H9 (cell line): ENCODE results near the gene TRIM9. TPM values are rescaled to one million over a fixed set of nuclear protein-coding genes. Genes with fewer than 3 reads are reported as not detected.

Source experiments
- DNase-seq: peaks from one replicate; pipeline ENCODE4 v3.0.0-alpha.2; 2017
- H2AFZ ChIP-seq: one replicate; pipeline ENCODE4 v1.6.1; 2013; ENCODE audit warnings: mild to moderate bottlenecking, low read length, control low read depth, moderate library complexity
- H2AK5ac ChIP-seq: 2 replicates; pipeline ENCODE4 v1.6.1; 2013; ENCODE audit warnings: low read length, control low read depth, mixed read lengths; ENCODE audit not compliant: insufficient read length
- H2BK120ac ChIP-seq: one replicate; pipeline ENCODE4 v1.6.1; 2013; ENCODE audit warnings: low read depth, mild to moderate bottlenecking, low read length, control low read depth, inconsistent platforms; ENCODE audit not compliant: poor library complexity, severe bottlenecking
- H2BK12ac ChIP-seq: 2 replicates; pipeline ENCODE4 v1.6.1; 2013; ENCODE audit warnings: low read length, control low read depth, mixed read lengths, low read depth; ENCODE audit not compliant: insufficient read length
- H2BK15ac ChIP-seq: 2 replicates; pipeline ENCODE4 v1.6.1; 2013; ENCODE audit warnings: low read depth, low read length, control low read depth
- H2BK20ac ChIP-seq: one replicate; pipeline ENCODE4 v1.6.1; 2013; ENCODE audit warnings: low read depth, mild to moderate bottlenecking, low read length, control low read depth, inconsistent platforms; ENCODE audit not compliant: poor library complexity, severe bottlenecking
- H2BK5ac ChIP-seq: 2 replicates; pipeline ENCODE4 v1.6.1; 2013; ENCODE audit warnings: low read length, control low read depth, mixed read lengths; ENCODE audit not compliant: insufficient read length
- H3K14ac ChIP-seq: 2 replicates; pipeline ENCODE4 v1.6.1; 2013; ENCODE audit warnings: low read length, control low read depth; ENCODE audit not compliant: insufficient read depth
- H3K18ac ChIP-seq: 2 replicates; pipeline ENCODE4 v1.6.1; 2013; ENCODE audit warnings: low read depth, mild to moderate bottlenecking, mixed read lengths, low read length, control low read depth; ENCODE audit not compliant: insufficient read length
- H3K23ac ChIP-seq: 2 replicates; pipeline ENCODE4 v1.6.1; 2013; ENCODE audit warnings: low read length, control low read depth, mixed read lengths, low read depth; ENCODE audit not compliant: insufficient read length
- H3K23me2 ChIP-seq: 2 replicates; pipeline ENCODE4 v1.6.1; 2013; ENCODE audit warnings: low read depth, mild to moderate bottlenecking, mixed read lengths, low read length, control low read depth; ENCODE audit not compliant: insufficient read length, poor library complexity, severe bottlenecking
- H3K27ac ChIP-seq: 2 replicates; pipeline ENCODE4 v1.5.1; 2013; ENCODE audit warnings: low read length, control low read depth, mixed read lengths, low read depth; ENCODE audit not compliant: insufficient read length
- H3K27me3 ChIP-seq: 2 replicates; pipeline ENCODE4 v1.6.1; 2013; ENCODE audit warnings: low read length, control low read depth, inconsistent platforms; ENCODE audit not compliant: insufficient read depth
- H3K4ac ChIP-seq: 2 replicates; pipeline ENCODE4 v1.6.1; 2013; ENCODE audit warnings: low read depth, mild to moderate bottlenecking, control low read depth, inconsistent platforms, low read length, moderate library complexity
- H3K4me1 ChIP-seq: 2 replicates; pipeline ENCODE4 v1.6.1; 2013; ENCODE audit warnings: low read length, control low read depth, inconsistent platforms; ENCODE audit not compliant: insufficient read depth
- H3K4me2 ChIP-seq: 2 replicates; pipeline ENCODE4 v1.6.1; 2013; ENCODE audit warnings: low read length, control low read depth, mixed read lengths; ENCODE audit not compliant: insufficient read length, insufficient read depth
- H3K56ac ChIP-seq: 2 replicates; pipeline ENCODE4 v1.6.1; 2013; ENCODE audit warnings: low read depth, mild to moderate bottlenecking, mixed read lengths, low read length, control low read depth; ENCODE audit not compliant: insufficient read length
- H3K79me1 ChIP-seq: 2 replicates; pipeline ENCODE4 v1.6.1; 2013; ENCODE audit warnings: low read depth, mild to moderate bottlenecking, moderate library complexity, low read length, control low read depth, inconsistent platforms; ENCODE audit not compliant: insufficient read depth, poor library complexity, severe bottlenecking
- H3K79me2 ChIP-seq: 2 replicates; pipeline ENCODE4 v1.6.1; 2013; ENCODE audit warnings: low read length, control low read depth, inconsistent platforms; ENCODE audit not compliant: insufficient read depth
- H3K9ac ChIP-seq: 2 replicates; pipeline ENCODE4 v1.6.1; 2013; ENCODE audit warnings: low read length, control low read depth, mixed read lengths; ENCODE audit not compliant: insufficient read length; ENCODE audit errors: extremely low read depth
- H3K9me3 ChIP-seq: one replicate; pipeline ENCODE4 v1.6.1; 2013; ENCODE audit warnings: low read depth, low read length, inconsistent platforms; ENCODE audit not compliant: control insufficient read depth
- H3T11ph ChIP-seq: one replicate; pipeline ENCODE4 v1.6.1; 2013; ENCODE audit warnings: mild to moderate bottlenecking, low read length, control low read depth, inconsistent platforms
- H4K20me1 ChIP-seq: one replicate; pipeline ENCODE4 v1.6.1; 2013; ENCODE audit not compliant: control insufficient read depth, insufficient read length, insufficient read depth
- H4K5ac ChIP-seq: 2 replicates; pipeline ENCODE4 v1.6.1; 2013; ENCODE audit warnings: low read depth, mild to moderate bottlenecking, mixed read lengths, low read length, control low read depth; ENCODE audit not compliant: insufficient read length
- H4K8ac ChIP-seq: replicated peaks from 2 replicates; pipeline ENCODE4 v1.6.1; 2013; ENCODE audit warnings: low read length, control low read depth, mixed read lengths, low read depth; ENCODE audit not compliant: insufficient read length
- H4K91ac ChIP-seq: 2 replicates; pipeline ENCODE4 v1.6.1; 2013; ENCODE audit warnings: low read depth, mild to moderate bottlenecking, moderate library complexity, mixed read lengths, low read length, control low read depth; ENCODE audit not compliant: insufficient read length
- H3K27ac Mint-ChIP-seq, 3 experiments: 2 replicates in 2 of 3; 3 replicates in 1 of 3; pipeline ENCODE4 v1.8.0; 2020 to 2021; ENCODE audit warnings: mixed read lengths in 3 of 3, mild to moderate bottlenecking in 1 of 3, moderate library complexity in 1 of 3
- H3K27me3 Mint-ChIP-seq: 2 replicates; pipeline ENCODE4 v1.8.0; 2021; ENCODE audit warnings: low read depth, mild to moderate bottlenecking, moderate library complexity, mixed read lengths
- H3K36me3 Mint-ChIP-seq, 3 experiments: 2 replicates in 2 of 3; 3 replicates in 1 of 3; pipeline ENCODE4 v1.8.0; 2020 to 2021; ENCODE audit warnings: low read depth in 3 of 3, mixed read lengths in 3 of 3; ENCODE audit not compliant: insufficient read depth in 1 of 3
- H3K4me1 Mint-ChIP-seq, 2 experiments: 2 replicates each; pipeline ENCODE4 v1.8.0; 2020; ENCODE audit warnings: mixed read lengths in 2 of 2
- H3K4me3 Mint-ChIP-seq, 2 experiments: 2 replicates in 1 of 2; 3 replicates in 1 of 2; pipeline ENCODE4 v1.8.0; 2020 to 2021; ENCODE audit warnings: mild to moderate bottlenecking in 2 of 2, mixed read lengths in 2 of 2, moderate library complexity in 1 of 2
- H3K9me3 Mint-ChIP-seq, 2 experiments: 2 replicates in 1 of 2; 3 replicates in 1 of 2; pipeline ENCODE4 v1.8.0; 2020; ENCODE audit warnings: mild to moderate bottlenecking in 2 of 2, mixed read lengths in 2 of 2, moderate library complexity in 1 of 2
- CTCF ChIP-seq: fragments of 200-600 bp; sonication (generic); conservative IDR thresholded peaks from 3 replicates; pipeline ENCODE4 v1.8.0; 2021; ENCODE audit warnings: antibody characterized with exemption, mild to moderate bottlenecking
- WGBS: extraction: QIAGEN DNeasy Blood & Tissue Kit; methylation state at CpG from one replicate; pipeline ENCODE4 v1.1.7; 2013; ENCODE audit warnings: missing lambda C conversion rate, low lambda C conversion rate, mixed read lengths; ENCODE audit not compliant: insufficient read length; ENCODE audit errors: extremely low coverage; 5-methylcytosine and 5-hydroxymethylcytosine counted together
- total RNA-seq: library from RNA; stranded (reverse); gene quantifications from 2 replicates; pipeline ENCODE4 v1.2.1, GENCODE V29; 2021

TRIM9 gene
- total RNA-seq, 1 experiment from 2014 or later: 0.98 TPM

DNA sequence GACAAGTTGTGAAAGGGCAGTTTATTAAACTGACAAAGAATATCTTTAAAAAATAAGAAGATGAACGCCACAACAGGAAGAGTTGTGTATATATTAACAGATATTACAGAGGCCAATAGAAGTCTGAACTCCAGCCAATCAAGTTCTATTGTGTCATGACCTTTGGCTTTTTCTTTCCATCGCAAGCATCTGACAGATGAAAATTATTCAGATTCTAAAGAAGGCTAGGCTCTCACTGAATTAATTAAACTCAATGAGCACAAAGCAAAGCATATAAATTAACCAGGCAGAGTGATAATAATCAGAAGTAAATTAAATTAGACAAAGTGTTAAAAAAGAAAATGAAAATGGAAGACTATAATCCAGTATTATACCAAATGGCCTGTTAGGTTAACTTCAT, 88.6 kb downstream of the TRIM9 start:
- Histone ChIP-seq H3K56ac (no peak overlapping the region), H3K4ac (no peak overlapping the region), H4K5ac (no peak overlapping the region), H2AFZ (no peak overlapping the region), H3K4me1 (no peaks in the 10 kb centered on the region), H2BK12ac (no peak overlapping the region), H3K14ac (no peak overlapping the region), H3K27me3 (no peaks in the 10 kb centered on the region), H4K8ac (no peak overlapping the region), H2BK15ac (no peak overlapping the region), H3K9ac (no peak overlapping the region), H3K9me3 (no peaks in the 10 kb centered on the region), H3K23me2 (no peaks in the 10 kb centered on the region), H3T11ph (no peak overlapping the region), H3K4me2 (no peak overlapping the region), H2BK5ac (no peak overlapping the region), H3K27ac (no peak overlapping the region), H2BK20ac (no peak overlapping the region), H3K18ac (no peak overlapping the region), H3K23ac (no peak overlapping the region), H2AK5ac (no peak overlapping the region), H3K79me1 (no peaks in the 10 kb centered on the region), H4K20me1 (no peaks in the 10 kb centered on the region), H3K79me2 (no peaks in the 10 kb centered on the region), H4K91ac (no peak overlapping the region), H2BK120ac (no peak overlapping the region)
- DNase-seq: no peak
- no peaks in the 10 kb centered on the region for H3K36me3 Mint-ChIP-seq
- no peaks in the 10 kb centered on the region; the same call in 1 of the 2 replicates for H3K27me3 Mint-ChIP-seq
- TF ChIP-seq CTCF: no peak
- H3K9me3 Mint-ChIP-seq: no peaks in the 10 kb centered on the region
- no peak overlapping the region for H3K4me3 Mint-ChIP-seq
- H3K4me1 Mint-ChIP-seq: no peaks in the 10 kb centered on the region
- H3K27ac Mint-ChIP-seq: no peak overlapping the region
- no CpG with 5 or more reads among the region's 2 CpGs for WGBS
